GM18873 (cell line): ENCODE data around the gene ANO4.

ENCODE experiments used
- ATAC-seq: cut with Tn5 transposase; IDR thresholded peaks from one replicate; pipeline ENCODE4 v1.9.1; 2021; ENCODE audit warnings: mild to moderate bottlenecking, moderate library complexity, moderate number of reproducible peaks; ENCODE audit not compliant: unreplicated experiment, low FRiP score

ANO4 gene

GRCh38 chr12:100800723-100801122 lies 6.1 kb downstream of the ANO4 start:
- no peak for ATAC-seq

DNA sequence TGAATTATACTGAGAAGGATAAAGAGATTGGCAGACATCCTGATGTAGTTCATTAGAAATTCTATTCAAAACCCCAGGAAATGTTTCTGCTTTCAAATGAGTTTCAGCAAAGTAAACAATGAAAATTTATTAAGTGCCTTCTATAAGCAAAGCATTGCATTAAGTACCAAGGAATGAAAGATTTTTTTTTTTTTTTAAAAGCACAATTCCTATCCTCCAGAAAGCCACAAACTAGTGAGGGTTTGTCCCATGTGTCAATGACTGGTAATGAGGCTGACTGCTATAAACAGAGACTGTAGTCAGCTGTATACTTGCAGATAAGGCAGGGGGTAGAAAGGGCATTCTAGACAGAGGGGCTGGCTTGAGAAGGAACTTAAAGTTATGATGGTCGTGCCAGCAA lies 6.7 kb downstream of the ANO4 start:
- no peak for ATAC-seq

DNA sequence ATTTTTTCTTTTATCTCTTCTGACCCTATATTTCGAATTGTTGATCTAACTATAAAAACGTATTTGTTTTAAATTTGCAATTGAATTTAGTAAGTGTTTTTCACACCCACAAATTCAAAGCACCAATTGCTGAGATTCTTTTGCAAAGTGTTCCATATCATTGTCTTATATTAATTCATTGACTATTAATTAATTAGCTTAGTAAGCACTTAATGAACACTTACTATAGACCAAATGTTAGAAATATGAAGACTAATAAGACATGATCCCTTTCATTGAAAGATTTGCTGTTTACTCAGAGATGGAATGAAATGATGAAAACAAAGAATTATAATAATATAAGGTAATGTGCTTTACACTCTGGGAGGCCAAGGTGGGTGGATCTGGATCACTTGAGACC lies 14.2 kb downstream of the ANO4 start:
- no peak for ATAC-seq

- no peak for ATAC-seq
Observed at GRCh38 chr12:100820314-100820713, 25.7 kb downstream of the ANO4 start.

DNA sequence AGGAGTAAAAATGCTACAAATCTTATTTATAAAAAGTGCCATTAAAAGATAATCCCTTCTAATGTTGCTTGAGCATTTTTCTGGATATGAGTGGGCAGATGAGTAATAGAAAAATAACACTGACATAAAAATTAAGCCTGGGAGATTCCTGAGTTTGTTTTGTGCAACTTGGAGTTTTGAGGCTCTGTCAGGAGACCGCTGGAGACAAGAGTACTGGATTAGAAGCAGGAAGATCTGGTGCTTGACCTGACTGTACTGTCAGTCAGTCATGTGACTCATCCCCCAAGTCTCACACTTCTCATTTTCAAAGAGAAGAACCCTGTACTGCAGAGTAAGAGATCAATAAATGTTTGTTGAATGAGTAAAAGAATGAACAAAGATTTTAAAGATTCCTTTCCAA lies 29.4 kb downstream of the ANO4 start:
- ATAC-seq = no peak

- no peak for ATAC-seq
Observed at GRCh38 chr12:100824476-100824875, 29.9 kb downstream of the ANO4 start.

DNA sequence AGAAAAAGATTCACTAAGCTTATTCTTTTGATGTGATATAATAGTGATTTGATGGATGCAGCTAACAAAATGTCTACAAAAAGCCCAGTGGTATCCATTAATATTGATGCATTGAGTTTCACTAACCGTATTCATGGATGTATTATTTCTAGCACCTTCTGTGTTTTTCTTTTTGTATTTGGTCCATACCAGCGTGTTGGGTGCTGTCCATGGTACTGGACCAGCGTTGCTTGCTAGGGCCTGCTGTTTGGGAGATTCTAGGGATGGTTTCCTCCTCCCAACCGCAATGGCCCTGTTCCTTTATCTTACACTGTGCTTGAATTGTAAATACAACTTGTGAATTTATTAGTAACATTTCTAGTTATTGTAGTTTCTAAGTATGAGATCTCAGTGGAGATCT lies 31.7 kb downstream of the ANO4 start:
- no peak for ATAC-seq

DNA sequence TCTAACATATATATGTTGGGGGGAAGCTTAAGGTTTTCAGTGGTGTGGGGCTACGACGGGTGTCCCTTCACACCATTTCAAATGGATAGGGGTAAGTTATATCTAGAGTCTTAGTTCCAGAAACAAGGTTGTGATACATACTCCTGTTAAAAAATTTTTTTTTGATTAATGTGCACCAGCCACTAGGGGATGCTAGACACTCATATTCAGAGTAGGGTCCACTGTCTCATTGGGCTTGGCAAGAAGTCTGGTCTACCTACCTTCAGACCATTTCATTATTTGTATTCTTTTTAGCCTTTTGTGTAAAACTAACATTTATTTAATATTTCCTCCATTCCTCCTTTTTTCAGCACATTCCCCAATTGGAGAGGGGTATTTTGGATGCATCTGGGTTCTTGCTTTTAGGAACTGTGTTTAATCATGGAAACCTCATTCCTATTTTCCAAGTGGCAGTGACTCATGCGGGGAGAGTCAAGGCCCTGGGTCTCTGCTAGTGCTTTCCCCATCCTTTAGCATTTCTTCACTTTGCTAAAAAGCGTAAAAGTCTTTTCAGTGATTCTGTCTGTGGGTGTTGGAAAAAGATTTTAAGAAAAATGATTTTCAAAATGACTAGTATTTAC lies 33.4 kb downstream of the ANO4 start:
- no peak for ATAC-seq

DNA sequence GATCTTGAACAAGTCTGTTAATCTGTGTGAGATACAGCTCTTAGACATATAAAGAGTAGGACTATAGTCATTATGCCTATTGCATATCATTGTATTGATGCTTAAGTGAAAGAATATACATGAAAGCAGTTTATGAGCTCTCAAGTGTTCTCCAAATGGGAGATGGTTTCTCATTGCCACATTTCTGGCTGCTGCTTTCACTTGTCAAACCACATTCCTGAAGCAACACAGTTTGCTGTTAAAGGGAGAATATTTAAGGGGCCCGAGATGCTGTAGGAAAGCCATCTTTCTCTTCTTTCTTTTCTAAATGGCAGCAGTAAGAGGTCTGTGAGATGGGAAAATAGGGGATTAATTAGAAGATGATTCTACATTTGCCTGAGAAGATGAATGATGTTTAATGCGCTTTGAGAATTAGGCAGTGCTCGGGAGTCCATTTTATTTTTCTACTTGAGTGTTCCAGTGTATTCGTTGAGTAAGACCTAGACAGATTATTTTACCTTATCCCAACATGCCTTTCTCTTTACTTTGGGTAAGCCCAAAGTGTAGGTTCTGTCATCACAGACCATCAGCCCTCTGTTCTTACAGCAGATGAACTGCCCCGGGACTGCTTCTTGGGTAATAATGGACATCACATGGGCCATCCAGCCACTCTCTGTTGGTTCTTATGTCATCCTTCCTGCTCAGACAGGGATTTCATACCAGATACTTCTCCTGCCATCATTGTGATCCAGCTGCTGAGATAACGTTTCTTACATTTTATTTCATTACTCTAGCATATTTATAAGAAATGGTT lies 35.6 kb downstream of the ANO4 start:
- ATAC-seq = no peak

GRCh38 chr12:100833282-100833681 lies 38.7 kb downstream of the ANO4 start:
- no peak for ATAC-seq

- no peak for ATAC-seq
Observed at GRCh38 chr12:100840748-100841147, 46.2 kb downstream of the ANO4 start.

DNA sequence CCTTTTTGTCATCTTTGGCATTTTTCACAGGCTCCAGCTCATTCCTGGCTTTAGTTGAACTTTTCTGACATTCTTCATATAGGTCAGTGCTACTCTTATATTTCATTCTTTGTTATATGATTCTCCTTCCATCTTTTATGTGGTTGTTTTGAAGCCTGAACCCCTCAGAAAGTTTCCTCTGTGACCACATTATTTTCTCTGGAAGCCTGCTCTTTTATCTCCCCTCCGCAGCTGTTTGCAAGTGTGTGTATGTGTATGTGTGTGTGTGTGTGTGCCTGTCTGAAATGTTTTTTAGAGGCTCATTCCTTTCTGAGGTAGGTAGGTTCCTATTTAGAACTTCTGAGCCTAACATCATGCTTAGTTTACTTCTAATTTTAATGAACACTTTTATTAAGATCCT lies 47.6 kb downstream of the ANO4 start:
- no peak for ATAC-seq

DNA sequence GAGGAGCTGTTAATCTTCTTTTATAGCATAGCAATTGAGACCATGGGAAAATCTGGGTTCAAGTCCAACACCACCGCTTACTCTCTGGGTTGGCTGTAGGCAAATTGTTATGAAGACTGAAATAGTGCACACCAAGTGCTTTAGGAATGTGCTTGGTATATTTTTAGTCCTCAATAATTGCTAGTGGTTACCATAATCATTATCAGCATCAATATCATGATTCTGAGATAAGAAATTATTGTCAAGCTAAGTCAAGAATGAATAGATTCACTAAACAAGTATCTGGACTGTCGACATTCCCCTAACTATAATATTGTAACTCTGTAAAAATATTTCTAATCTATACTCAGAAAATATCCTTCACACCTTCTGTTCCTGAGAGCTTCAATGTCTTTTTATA lies 48.5 kb downstream of the ANO4 start:
- ATAC-seq = no peak

DNA sequence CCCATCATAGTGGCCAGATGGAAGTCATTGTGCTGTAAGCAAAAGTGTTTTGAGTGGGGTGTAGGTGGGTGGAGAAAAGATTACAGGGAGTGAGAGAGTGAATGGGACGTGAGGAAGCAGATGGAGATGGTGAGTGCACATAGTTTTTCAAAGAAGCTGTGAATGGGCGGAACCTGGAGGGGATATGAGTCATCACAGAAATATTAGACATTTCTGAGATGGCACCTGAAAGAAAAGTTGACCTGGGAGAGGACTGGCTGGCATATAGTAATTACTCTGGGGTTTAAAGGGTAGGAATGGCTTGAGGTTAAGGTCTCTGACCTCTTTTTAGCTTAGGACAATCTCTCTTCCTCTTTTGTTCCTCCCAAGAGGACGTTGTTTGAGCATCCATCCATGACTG lies 50.5 kb downstream of the ANO4 start:
- ATAC-seq = no peak

DNA sequence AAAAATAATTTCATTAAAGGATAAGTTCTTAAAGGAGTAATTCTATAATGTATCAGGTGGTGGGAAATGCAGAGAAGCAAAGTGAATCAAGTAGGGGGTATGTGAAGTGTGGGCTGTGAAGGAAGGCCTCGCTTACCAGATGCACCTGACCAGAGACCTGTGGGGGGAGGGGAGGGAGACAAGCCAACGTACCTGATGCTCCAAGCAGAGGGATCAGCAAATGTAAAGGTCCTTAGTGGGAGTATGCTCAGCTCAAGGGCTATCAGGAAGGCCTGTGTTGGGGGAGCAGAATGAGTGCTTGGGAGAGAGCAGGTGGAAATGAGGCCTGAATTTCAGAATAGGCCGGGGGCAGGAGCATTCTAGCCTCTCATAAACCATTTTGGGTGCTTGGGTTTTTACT lies 57.1 kb downstream of the ANO4 start:
- no peak for ATAC-seq

DNA sequence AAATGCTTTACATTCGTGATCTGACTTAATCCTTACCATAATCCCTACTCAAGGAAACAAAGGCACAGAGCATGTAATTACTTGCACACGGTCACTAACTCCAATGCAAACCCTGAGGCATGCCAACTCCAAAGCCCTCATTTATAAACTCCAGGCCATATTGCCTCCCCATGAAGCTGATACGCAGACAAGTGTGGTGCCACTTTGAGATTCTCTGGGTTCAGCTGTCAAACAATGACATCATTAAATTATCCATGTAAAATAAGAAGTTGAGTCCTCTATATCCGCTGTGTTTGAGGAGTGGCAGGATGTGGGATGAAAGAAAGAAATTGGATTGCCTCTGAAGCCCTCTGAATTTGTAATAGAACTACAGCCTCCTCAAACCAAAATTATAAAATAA lies 62.8 kb downstream of the ANO4 start:
- ATAC-seq = no peak

DNA sequence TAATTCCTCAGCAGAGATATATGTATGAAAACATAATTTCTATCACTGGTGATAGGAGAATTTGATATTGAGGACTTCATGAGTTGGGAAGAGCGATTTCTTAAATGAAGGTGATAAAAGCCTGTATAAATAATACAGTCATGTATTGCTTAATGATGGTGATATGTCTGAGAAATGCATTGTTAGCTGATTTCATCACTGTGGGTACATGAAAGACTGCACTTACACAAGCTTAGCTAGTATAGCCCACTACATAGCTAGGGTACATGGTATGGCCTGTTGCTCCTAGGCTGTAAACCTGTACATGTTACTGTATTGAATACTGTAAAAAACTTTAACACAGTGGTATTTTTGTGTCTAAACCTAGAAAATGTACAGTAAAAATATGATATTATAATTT lies 63.4 kb downstream of the ANO4 start:
- no peak for ATAC-seq

GRCh38 chr12:100858656-100859055 lies 64.1 kb downstream of the ANO4 start:
- no peak for ATAC-seq

DNA sequence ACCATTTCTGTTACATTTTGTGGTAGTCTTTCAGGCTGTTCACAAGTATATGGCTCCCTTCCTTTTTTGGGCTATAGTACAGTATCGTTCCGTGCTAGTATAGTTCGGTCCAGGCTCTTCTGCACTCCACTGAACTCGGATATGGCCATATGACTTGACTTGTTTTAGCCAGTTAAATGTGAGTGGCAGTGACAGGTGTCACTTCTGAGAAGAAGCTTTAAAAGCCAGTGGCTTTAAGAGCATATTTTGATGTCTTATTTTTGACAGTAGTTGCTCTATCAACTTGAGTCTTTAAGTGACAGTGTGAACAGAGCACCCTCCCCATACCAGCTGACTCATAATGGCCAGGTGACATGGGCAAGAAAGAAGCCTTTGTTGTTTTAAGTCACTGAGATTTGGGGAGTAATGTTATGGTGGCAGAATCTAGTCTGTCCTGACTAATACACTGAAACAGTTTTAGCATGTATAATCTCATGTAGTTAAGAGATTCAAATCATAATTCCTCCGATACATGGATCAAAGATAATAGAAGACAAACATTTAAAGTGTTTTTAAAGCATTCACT lies 64.6 kb downstream of the ANO4 start:
- ATAC-seq = no peak

GRCh38 chr12:100860611-100861010 lies 66.0 kb downstream of the ANO4 start:
- no peak for ATAC-seq

DNA sequence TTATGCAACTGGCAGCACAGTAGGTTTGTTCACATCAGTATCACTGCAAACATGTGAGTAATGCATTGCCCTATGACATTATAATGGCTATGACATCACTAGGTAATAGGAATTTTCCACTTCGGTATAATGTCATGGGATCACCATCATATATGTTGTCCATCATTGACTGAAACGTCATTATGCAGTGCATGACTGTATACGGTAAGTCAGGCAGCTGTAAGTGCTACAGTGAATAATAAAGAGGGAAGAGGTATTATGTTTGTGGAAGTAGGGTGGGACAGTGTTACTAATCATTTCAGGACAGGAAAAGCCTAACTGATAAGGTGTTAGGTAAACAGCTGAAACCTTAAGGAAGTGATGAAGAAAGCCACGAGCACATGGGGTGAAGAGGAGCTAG lies 68.1 kb downstream of the ANO4 start:
- ATAC-seq = no peak

- ATAC-seq = no peak
Observed at GRCh38 chr12:100864366-100864765, 69.8 kb downstream of the ANO4 start.
